ENCODE results near the gene WDR36. TPM values are rescaled to one million over a fixed set of nuclear protein-coding genes. Genes with fewer than 3 reads are reported as not detected.

Gene WDR36
- total and polyA plus RNA-seq, 10 of the 15 experiments (the other 5 are each of a cell fraction or from before 2014, with no cell fraction given), result 13.3 to 61.8 (median 47.0) TPM

DNA sequence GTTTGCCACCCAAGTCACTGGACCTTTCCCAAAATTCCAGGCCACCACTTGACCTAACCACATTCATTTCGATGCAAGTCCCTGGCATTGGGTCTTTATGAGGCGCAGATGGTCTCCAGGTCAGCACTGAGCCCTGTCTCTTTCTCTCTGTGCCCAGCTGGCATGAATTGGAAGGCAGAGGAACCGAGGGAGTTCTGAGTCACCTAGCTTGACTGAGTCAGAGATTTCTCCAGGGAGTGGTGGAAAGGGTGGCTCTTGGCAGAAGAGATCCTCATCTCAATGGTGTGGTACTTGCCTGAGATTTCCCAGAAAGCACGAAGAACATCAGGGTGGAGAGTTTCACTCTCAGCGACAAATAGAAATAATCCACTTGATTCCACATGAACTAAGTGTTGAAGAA lies 43.8 kb downstream of the WDR36 start:
- ChIA-PET RAD21 (ENCODE audit: unreplicated experiment) (no interaction called here), CTCF (no interaction called here), POLR2A (no interaction called here), SMC1A (ENCODE audit: uncharacterized antibody, unreplicated experiment) (interaction anchor here (1.4 kb wide), 1 partner anchor 43 kb away, joined by 3 read pairs; no protein-coding TSS in a partner anchor)
- H3K4me2 ChIP-seq (ENCODE audit: control insufficient read depth, insufficient read depth), result no peak overlapping the region
- H3K4me1 ChIP-seq (ENCODE audit: control insufficient read depth, insufficient read depth, low read length), result peaks cover 4% of the 10 kb centered on the region; the same call in 1 of the 2 replicates
- H2AFZ ChIP-seq (ENCODE audit: control insufficient read depth, low read depth, low read length), result no peak overlapping the region
- intact Hi-C loops (cut with micrococcal nuclease; ENCODE audit: unreplicated experiment), result no loop called here
- no peaks in the 10 kb centered on the region for H3K27me3 ChIP-seq (replicated peaks in 1 of 2; ENCODE audit: control insufficient read depth in 2 of 2, insufficient read depth in 2 of 2, low read length in 1 of 2)
- FAIRE-seq (no peak), DNase-seq (ENCODE audit: low read depth, low spot score) (no peak), ATAC-seq (no peak)
- no peaks in the 10 kb centered on the region for H4K20me1 ChIP-seq (ENCODE audit: control insufficient read depth, insufficient read depth)
- TF ChIP-seq TBL1XR1 (IDR thresholded peaks at IDR 0.05; ENCODE audit: low read depth, low read length) (no peak), NFYA (IDR thresholded peaks at IDR 0.05; ENCODE audit: borderline replicate concordance, low read depth, low read length) (no peak), WRNIP1 (IDR thresholded peaks at IDR 0.05; ENCODE audit: borderline replicate concordance, low read depth, low read length) (no peak), HDAC2 (IDR thresholded peaks at IDR 0.05) (no peak), ESRRA (IDR thresholded peaks at IDR 0.05; ENCODE audit: low read length) (no peak), GABPA (IDR thresholded peaks at IDR 0.05; ENCODE audit: low read depth) (no peak), PAX5 (IDR thresholded peaks at IDR 0.05; ENCODE audit: borderline replicate concordance, low read depth, low read length) (no peak), SP1 (IDR thresholded peaks at IDR 0.05; ENCODE audit: low read depth, low read length) (no peak), YBX1 (IDR thresholded peaks at IDR 0.05) (no peak), RBBP5 (conservative IDR thresholded peaks at IDR 0.05) (no peak), EED (IDR thresholded peaks at IDR 0.05; ENCODE audit: low read depth) (no peak), HDAC6 (IDR thresholded peaks at IDR 0.05; ENCODE audit: unreplicated experiment) (no peak), BMI1 (IDR thresholded peaks at IDR 0.05; ENCODE audit: borderline replicate concordance) (no peak), RELA (IDR thresholded peaks at IDR 0.05; ENCODE audit: borderline replicate concordance, partially characterized antibody) (no peak)
- TF ChIP-seq, protein P1, sequence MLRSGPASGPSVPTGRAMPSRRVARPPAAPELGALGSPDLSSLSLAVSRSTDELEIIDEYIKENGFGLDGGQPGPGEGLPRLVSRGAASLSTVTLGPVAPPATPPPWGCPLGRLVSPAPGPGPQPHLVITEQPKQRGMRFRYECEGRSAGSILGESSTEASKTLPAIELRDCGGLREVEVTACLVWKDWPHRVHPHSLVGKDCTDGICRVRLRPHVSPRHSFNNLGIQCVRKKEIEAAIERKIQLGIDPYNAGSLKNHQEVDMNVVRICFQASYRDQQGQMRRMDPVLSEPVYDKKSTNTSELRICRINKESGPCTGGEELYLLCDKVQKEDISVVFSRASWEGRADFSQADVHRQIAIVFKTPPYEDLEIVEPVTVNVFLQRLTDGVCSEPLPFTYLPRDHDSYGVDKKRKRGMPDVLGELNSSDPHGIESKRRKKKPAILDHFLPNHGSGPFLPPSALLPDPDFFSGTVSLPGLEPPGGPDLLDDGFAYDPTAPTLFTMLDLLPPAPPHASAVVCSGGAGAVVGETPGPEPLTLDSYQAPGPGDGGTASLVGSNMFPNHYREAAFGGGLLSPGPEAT (IDR thresholded peaks at IDR 0.05; ENCODE audit: low read depth), result no peak
- no peaks in the 10 kb centered on the region for H3K79me2 ChIP-seq (ENCODE audit: control insufficient read depth, insufficient read depth, low read length)
- no peaks in the 10 kb centered on the region for H3K36me3 ChIP-seq (ENCODE audit: control insufficient read depth in 2 of 2, insufficient read depth in 2 of 2, low read length in 1 of 2)
- BruUV-seq (replicated peaks), result no TSS peak
- WGBS (ENCODE audit: insufficient coverage, insufficient replicate concordance, low lambda C conversion rate, missing lambda C conversion rate), result 58% methylated on average over 5 of the region's 5 CpGs
- H3K4me3 ChIP-seq, result no peak overlapping the region
- in situ Hi-C loops (cut with MboI), result no loop called here
- no peak overlapping the region for H3K27ac ChIP-seq (ENCODE audit: control insufficient read depth, insufficient read depth)
- H3K9me3 ChIP-seq (replicated peaks; ENCODE audit: control insufficient read depth, insufficient read depth, low read length), result no peaks in the 10 kb centered on the region
- no peak overlapping the region for H3K9ac ChIP-seq (ENCODE audit: control insufficient read depth, insufficient read depth, low read length)

Data from GM12878 (cell line).